Activated B cell treated with CpG ODN at 0.5 μM for 24 hours (primary cell): ENCODE data around the gene AUTS2. TPM values are rescaled to one million over a fixed set of nuclear protein-coding genes. Genes with fewer than 3 reads are reported as not detected.

Source experiments
- ATAC-seq: fragments of 200-7000 bp; cut with Tn5 transposase; one replicate; pipeline ENCODE4 v1.10.0; 2021; ENCODE audit warnings: low read depth, mild to moderate bottlenecking, moderate library complexity
- CTCF ChIA-PET: fragments of 350-600 bp; sonication (Branson Sonifier 250); formaldehyde crosslinking; loops from one replicate; lab custom pipeline; 2021; ENCODE audit warnings: antibody characterized with exemption; lab: Charles Lee
- POLR2A ChIA-PET: fragments of 350-600 bp; sonication (Branson Sonifier 250); formaldehyde crosslinking; loops from one replicate; lab custom pipeline; 2021; ENCODE audit warnings: antibody characterized with exemption; lab: Charles Lee
- DNase-seq: peaks from one replicate; pipeline ENCODE4 v3.0.0; 2022
- H3K27ac Mint-ChIP-seq: one replicate; pipeline ENCODE4 v1.8.0; 2020; ENCODE audit warnings: mixed read lengths
- H3K27me3 Mint-ChIP-seq: one replicate; pipeline ENCODE4 v1.8.0; 2021; ENCODE audit warnings: mixed read lengths
- H3K36me3 Mint-ChIP-seq: one replicate; pipeline ENCODE4 v1.8.0; 2021; ENCODE audit warnings: low read depth, mixed read lengths
- H3K4me1 Mint-ChIP-seq: one replicate; pipeline ENCODE4 v1.8.0; 2021; ENCODE audit warnings: mixed read lengths
- H3K4me3 Mint-ChIP-seq: one replicate; pipeline ENCODE4 v1.8.0; 2020; ENCODE audit warnings: mild to moderate bottlenecking, mixed read lengths
- H3K9me3 Mint-ChIP-seq: one replicate; pipeline ENCODE4 v1.8.0; 2020; ENCODE audit warnings: mixed read lengths
- intact Hi-C: fragments of 100-400 bp; cut with micrococcal nuclease; formaldehyde crosslinking; loops from one replicate; pipeline ENCODE4 v1.15.1; 2024
- total RNA-seq: library from RNA; stranded (reverse); gene quantifications from 2 replicates; pipeline ENCODE4 v1.2.3, GENCODE V29; 2022
- TF ChIP-seq, protein P1 (sequence below): fragments of 200-600 bp; IDR thresholded peaks from one replicate; pipeline ENCODE4 v1.8.0; 2022; ENCODE audit warnings: antibody characterized with exemption, mild to moderate bottlenecking

The AUTS2 gene
- total RNA-seq, 1 donor from 2014 or later = 15.9 TPM

DNA sequence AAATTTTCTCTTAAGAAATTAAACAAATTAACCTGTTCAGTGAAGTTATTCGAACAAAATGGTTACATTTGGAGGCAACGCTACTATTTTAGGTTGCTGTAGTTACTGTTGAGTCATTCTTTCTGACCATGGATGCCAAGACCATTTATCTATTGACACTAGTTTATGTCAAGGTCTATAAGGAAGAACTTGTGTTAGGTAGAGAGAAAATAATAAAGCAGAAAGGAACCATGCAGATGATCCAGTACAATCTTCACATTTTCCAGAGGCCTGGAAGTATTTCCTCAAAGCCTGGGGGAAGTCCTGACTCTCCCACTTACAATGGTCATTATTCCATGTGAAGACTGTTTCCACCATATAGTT, 925.7 kb downstream of the AUTS2 start:
- Mint-ChIP-seq H3K4me1 (no peaks in the 10 kb centered on the region), H3K4me3 (no peak overlapping the region), H3K36me3 (peaks cover 12% of the 10 kb centered on the region), H3K27me3 (no peaks in the 10 kb centered on the region), H3K9me3 (no peaks in the 10 kb centered on the region), H3K27ac (no peak overlapping the region)
- ChIA-PET CTCF (no interaction called here), POLR2A (no interaction called here)
- TF ChIP-seq, protein P1, sequence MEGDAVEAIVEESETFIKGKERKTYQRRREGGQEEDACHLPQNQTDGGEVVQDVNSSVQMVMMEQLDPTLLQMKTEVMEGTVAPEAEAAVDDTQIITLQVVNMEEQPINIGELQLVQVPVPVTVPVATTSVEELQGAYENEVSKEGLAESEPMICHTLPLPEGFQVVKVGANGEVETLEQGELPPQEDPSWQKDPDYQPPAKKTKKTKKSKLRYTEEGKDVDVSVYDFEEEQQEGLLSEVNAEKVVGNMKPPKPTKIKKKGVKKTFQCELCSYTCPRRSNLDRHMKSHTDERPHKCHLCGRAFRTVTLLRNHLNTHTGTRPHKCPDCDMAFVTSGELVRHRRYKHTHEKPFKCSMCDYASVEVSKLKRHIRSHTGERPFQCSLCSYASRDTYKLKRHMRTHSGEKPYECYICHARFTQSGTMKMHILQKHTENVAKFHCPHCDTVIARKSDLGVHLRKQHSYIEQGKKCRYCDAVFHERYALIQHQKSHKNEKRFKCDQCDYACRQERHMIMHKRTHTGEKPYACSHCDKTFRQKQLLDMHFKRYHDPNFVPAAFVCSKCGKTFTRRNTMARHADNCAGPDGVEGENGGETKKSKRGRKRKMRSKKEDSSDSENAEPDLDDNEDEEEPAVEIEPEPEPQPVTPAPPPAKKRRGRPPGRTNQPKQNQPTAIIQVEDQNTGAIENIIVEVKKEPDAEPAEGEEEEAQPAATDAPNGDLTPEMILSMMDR = no peak
- ATAC-seq (no peak), DNase-seq (no peak)
- intact Hi-C loops = no loop called here

DNA sequence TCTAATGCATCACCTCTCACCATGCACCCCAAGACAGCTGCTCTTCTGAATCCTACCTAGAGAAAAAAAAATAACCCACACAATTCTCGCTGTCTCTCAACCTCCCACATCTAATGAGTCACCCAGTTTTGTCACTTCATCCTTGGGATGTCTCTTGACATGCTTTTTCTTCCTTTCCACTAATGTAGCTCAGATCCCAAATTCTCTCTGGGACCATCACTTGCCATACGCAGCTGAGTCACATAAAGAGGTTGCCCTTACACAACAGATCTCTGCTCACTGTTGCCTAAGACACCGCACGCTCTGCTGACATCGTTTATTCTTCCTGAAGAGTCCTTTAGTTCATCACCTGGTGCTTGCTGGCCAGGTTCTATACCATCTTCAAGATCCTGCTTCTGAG, 927.7 kb downstream of the AUTS2 start:
- ChIA-PET CTCF (no interaction called here), POLR2A (no interaction called here)
- no peaks in the 10 kb centered on the region for H3K9me3 Mint-ChIP-seq
- H3K4me3 Mint-ChIP-seq = no peak overlapping the region
- DNase-seq (no peak), ATAC-seq (no peak)
- H3K36me3 Mint-ChIP-seq = peaks cover 10% of the 10 kb centered on the region
- H3K4me1 Mint-ChIP-seq = no peaks in the 10 kb centered on the region
- no peaks in the 10 kb centered on the region for H3K27me3 Mint-ChIP-seq
- TF ChIP-seq, protein P1 = no peak
- no peak overlapping the region for H3K27ac Mint-ChIP-seq
- intact Hi-C loops = no loop called here

DNA sequence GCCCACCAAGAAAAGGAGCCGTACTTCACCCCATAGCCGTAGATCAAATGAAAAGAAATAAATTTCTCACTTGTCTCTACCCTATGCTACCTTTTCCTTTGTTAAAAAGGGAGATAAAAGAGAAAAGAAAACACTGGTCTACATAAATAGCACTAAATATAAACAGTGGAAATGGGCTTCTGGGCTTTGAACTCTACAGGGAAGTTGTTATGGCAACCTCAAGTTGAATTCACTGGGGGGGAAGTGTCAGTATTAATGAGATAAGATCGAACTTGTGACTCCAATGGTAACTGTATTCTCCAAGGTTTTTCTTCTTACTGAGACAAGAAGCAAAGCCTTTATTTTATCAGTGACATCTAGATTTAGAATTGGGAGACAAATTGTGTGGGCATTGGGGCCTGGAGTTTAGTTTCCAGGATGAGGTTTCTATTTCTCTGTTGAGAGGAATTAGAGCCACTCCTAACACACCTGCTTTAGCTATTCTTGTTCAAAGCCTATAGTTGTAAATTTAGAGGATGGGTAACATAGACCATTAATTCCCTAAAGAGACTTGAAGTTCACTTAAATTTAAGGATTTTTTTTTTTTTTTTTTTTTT, 929.3 kb downstream of the AUTS2 start:
- Mint-ChIP-seq H3K4me1 (no peaks in the 10 kb centered on the region), H3K27ac (no peak overlapping the region), H3K4me3 (no peak overlapping the region), H3K27me3 (no peaks in the 10 kb centered on the region), H3K36me3 (peaks cover 12% of the 10 kb centered on the region), H3K9me3 (no peaks in the 10 kb centered on the region)
- TF ChIP-seq, protein P1 = no peak
- CTCF ChIA-PET = no interaction called here
- intact Hi-C loops = no loop called here
- DNase-seq = no peak
- no peak for ATAC-seq
- POLR2A ChIA-PET = interaction anchor here (0.7 kb wide), 1 partner anchor 631 kb away, joined by 8 read pairs; no protein-coding TSS in a partner anchor

DNA sequence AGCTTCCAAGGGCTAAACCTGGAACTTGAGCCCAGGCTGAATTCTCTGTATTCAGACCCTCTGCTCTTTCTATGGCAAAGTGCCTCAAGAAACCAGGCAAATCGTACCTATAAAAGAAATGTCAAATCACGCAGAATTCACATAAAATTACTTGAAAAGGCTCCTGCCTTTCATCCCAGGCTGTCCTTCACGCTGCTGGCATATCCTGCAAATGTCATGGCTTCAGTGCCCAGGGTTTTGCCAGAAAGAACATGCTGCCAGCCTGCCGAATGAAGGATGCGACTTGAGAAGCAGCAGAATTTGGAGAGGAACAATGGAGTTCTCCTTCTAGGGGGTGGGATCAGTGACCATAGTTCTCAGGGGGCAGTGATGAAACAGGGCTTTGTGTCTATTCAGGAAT, 931.2 kb downstream of the AUTS2 start:
- TF ChIP-seq, protein P1 = no peak
- Mint-ChIP-seq H3K9me3 (no peaks in the 10 kb centered on the region), H3K27me3 (no peaks in the 10 kb centered on the region), H3K4me3 (no peak overlapping the region), H3K36me3 (peaks cover 12% of the 10 kb centered on the region), H3K27ac (no peak overlapping the region), H3K4me1 (no peaks in the 10 kb centered on the region)
- no peak for ATAC-seq
- DNase-seq = no peak
- POLR2A ChIA-PET = no interaction called here
- CTCF ChIA-PET = no interaction called here
- intact Hi-C loops = no loop called here

DNA sequence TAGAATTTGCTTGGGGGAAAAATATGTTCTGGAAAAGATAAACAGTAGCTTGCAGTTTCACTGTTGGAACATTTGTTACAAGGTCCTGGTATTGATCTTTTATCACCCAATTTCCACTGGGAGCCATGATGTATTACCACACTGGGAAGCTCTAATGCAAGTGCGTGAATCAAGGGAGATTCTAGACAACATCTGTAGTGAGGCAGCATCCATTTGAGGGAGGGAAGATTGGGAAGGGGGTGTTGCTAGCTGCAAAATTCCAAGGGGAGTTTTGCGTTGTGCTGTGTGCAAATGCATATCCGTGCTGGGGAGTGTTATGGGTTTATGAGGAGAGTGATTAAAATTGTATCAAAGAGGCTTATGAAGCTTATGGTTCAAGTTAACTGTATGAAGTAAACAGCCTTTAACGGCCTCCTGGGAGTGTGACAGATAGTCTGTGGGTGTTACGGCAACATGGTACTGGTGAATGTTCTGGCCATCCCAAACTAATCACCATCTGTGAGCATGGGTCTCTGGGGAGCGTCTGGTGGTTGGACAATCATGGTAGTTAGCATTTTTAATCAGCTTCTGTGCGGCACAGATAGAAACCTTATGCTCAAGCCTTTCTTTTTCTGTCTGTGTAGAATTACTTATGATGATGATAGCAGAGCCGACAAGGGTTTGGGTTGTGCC, 931.8 kb downstream of the AUTS2 start:
- Mint-ChIP-seq H3K4me3 (no peak overlapping the region), H3K36me3 (peaks cover 10% of the 10 kb centered on the region), H3K27me3 (no peaks in the 10 kb centered on the region), H3K9me3 (no peaks in the 10 kb centered on the region), H3K4me1 (no peaks in the 10 kb centered on the region), H3K27ac (no peak overlapping the region)
- CTCF ChIA-PET = no interaction called here
- DNase-seq = no peak
- POLR2A ChIA-PET = no interaction called here
- intact Hi-C loops = no loop called here
- TF ChIP-seq, protein P1 = no peak
- ATAC-seq = no peak
